ENCODE results near the gene NSUN7. TPM values are rescaled to one million over a fixed set of nuclear protein-coding genes. Genes with fewer than 3 reads are reported as not detected.

Gene NSUN7
- total and polyA plus RNA-seq, 2 of the 13 experiments (the other 11 are each of a cell fraction or from before 2014, with no cell fraction given): 0.05 TPM; not detected in 1

DNA sequence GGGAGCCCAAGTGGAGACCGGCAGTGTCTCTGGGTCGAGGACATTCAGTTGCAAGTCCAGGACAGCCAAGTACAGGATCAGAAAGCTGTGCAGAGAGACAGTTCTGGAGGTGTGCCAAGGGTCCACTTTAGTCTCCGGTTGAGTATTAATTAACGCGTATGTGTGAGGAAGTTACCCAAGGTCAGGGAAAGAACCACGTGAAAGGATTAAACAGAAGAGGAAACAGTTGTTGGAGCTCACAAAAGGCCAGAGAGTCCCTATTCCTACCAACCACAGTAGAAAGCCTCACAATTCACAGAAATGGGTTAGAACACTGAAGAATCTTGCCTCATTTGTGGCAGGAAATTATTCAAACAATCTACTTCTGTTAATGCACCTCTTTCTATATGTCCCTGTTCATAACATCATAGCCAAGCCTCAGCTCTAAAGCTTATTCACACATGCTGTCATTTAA, 17.9 kb upstream of the NSUN7 start (continued):
- TF ChIP-seq ZBTB3 (CRISPR knock-in tag; IDR thresholded peaks at IDR 0.05; ENCODE audit: borderline replicate concordance, low read depth) (no peak), HDAC1 (CRISPR knock-in tag; IDR thresholded peaks at IDR 0.05) (no peak), ZNF530 (CRISPR knock-in tag; IDR thresholded peaks at IDR 0.05; ENCODE audit: low read depth) (no peak), SRF (IDR thresholded peaks at IDR 0.05; ENCODE audit: low read depth, low read length) (no peak), ZNF7 (CRISPR knock-in tag; IDR thresholded peaks at IDR 0.05) (no peak), EEA1 (CRISPR knock-in tag; IDR thresholded peaks at IDR 0.05; ENCODE audit: borderline replicate concordance) (no peak), TBL1XR1 (IDR thresholded peaks at IDR 0.05; ENCODE audit: borderline replicate concordance, low read length, partially characterized antibody) (no peak), ELF3 (CRISPR knock-in tag; IDR thresholded peaks at IDR 0.05) (0 out of 2 replicates have a peak, but pooled peaks have one; percentile 28), ZNF737 (CRISPR knock-in tag; IDR thresholded peaks at IDR 0.05; ENCODE audit: borderline replicate concordance) (no peak), JDP2 (CRISPR knock-in tag; IDR thresholded peaks at IDR 0.05; ENCODE audit: borderline replicate concordance) (no peak), ZBTB1 (CRISPR knock-in tag; IDR thresholded peaks at IDR 0.05; ENCODE audit: borderline replicate concordance) (no peak), CREB1 (IDR thresholded peaks at IDR 0.05) (no peak), CREB1 (CRISPR knock-in tag; IDR thresholded peaks at IDR 0.05) (no peak), ZNF430 (CRISPR knock-in tag; IDR thresholded peaks at IDR 0.05) (0 out of 2 replicates have a peak, but pooled peaks have one; percentile 31)
- TF ChIP-seq, protein P1, sequence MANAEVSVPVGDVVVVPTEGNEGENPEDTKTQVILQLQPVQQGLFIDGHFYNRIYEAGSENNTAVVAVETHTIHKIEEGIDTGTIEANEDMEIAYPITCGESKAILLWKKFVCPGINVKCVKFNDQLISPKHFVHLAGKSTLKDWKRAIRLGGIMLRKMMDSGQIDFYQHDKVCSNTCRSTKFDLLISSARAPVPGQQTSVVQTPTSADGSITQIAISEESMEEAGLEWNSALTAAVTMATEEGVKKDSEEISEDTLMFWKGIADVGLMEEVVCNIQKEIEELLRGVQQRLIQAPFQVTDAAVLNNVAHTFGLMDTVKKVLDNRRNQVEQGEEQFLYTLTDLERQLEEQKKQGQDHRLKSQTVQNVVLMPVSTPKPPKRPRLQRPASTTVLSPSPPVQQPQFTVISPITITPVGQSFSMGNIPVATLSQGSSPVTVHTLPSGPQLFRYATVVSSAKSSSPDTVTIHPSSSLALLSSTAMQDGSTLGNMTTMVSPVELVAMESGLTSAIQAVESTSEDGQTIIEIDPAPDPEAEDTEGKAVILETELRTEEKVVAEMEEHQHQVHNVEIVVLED (CRISPR knock-in tag; IDR thresholded peaks at IDR 0.05; ENCODE audit: borderline replicate concordance): no peak
- TF ChIP-seq, protein P2, sequence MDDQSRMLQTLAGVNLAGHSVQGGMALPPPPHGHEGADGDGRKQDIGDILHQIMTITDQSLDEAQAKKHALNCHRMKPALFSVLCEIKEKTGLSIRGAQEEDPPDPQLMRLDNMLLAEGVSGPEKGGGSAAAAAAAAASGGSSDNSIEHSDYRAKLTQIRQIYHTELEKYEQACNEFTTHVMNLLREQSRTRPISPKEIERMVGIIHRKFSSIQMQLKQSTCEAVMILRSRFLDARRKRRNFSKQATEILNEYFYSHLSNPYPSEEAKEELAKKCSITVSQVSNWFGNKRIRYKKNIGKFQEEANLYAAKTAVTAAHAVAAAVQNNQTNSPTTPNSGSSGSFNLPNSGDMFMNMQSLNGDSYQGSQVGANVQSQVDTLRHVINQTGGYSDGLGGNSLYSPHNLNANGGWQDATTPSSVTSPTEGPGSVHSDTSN (CRISPR knock-in tag; IDR thresholded peaks at IDR 0.05; ENCODE audit: borderline replicate concordance): no peak
- TF ChIP-seq, protein P3, sequence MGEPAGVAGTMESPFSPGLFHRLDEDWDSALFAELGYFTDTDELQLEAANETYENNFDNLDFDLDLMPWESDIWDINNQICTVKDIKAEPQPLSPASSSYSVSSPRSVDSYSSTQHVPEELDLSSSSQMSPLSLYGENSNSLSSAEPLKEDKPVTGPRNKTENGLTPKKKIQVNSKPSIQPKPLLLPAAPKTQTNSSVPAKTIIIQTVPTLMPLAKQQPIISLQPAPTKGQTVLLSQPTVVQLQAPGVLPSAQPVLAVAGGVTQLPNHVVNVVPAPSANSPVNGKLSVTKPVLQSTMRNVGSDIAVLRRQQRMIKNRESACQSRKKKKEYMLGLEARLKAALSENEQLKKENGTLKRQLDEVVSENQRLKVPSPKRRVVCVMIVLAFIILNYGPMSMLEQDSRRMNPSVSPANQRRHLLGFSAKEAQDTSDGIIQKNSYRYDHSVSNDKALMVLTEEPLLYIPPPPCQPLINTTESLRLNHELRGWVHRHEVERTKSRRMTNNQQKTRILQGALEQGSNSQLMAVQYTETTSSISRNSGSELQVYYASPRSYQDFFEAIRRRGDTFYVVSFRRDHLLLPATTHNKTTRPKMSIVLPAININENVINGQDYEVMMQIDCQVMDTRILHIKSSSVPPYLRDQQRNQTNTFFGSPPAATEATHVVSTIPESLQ (CRISPR knock-in tag; conservative IDR thresholded peaks at IDR 0.05): no peak
- TF ChIP-seq, protein P4, sequence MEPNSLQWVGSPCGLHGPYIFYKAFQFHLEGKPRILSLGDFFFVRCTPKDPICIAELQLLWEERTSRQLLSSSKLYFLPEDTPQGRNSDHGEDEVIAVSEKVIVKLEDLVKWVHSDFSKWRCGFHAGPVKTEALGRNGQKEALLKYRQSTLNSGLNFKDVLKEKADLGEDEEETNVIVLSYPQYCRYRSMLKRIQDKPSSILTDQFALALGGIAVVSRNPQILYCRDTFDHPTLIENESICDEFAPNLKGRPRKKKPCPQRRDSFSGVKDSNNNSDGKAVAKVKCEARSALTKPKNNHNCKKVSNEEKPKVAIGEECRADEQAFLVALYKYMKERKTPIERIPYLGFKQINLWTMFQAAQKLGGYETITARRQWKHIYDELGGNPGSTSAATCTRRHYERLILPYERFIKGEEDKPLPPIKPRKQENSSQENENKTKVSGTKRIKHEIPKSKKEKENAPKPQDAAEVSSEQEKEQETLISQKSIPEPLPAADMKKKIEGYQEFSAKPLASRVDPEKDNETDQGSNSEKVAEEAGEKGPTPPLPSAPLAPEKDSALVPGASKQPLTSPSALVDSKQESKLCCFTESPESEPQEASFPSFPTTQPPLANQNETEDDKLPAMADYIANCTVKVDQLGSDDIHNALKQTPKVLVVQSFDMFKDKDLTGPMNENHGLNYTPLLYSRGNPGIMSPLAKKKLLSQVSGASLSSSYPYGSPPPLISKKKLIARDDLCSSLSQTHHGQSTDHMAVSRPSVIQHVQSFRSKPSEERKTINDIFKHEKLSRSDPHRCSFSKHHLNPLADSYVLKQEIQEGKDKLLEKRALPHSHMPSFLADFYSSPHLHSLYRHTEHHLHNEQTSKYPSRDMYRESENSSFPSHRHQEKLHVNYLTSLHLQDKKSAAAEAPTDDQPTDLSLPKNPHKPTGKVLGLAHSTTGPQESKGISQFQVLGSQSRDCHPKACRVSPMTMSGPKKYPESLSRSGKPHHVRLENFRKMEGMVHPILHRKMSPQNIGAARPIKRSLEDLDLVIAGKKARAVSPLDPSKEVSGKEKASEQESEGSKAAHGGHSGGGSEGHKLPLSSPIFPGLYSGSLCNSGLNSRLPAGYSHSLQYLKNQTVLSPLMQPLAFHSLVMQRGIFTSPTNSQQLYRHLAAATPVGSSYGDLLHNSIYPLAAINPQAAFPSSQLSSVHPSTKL (CRISPR knock-in tag; IDR thresholded peaks at IDR 0.05): peak; percentile 22; the same call in 1 of the 2 replicates
- TF ChIP-seq, protein P5, sequence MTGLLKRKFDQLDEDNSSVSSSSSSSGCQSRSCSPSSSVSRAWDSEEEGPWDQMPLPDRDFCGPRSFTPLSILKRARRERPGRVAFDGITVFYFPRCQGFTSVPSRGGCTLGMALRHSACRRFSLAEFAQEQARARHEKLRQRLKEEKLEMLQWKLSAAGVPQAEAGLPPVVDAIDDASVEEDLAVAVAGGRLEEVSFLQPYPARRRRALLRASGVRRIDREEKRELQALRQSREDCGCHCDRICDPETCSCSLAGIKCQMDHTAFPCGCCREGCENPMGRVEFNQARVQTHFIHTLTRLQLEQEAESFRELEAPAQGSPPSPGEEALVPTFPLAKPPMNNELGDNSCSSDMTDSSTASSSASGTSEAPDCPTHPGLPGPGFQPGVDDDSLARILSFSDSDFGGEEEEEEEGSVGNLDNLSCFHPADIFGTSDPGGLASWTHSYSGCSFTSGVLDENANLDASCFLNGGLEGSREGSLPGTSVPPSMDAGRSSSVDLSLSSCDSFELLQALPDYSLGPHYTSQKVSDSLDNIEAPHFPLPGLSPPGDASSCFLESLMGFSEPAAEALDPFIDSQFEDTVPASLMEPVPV (CRISPR knock-in tag; IDR thresholded peaks at IDR 0.05): no peak

Data from HepG2 (cell line).